Testis (tissue), 2 donors: Measurements from ENCODE around the gene SH3RF3.

Experiments used
- CTCF ChIP-seq, 3 experiments: fragments of 450-650 bp in 2 of 3; fragments of 200-600 bp in 1 of 3; sonication (generic) in 1 of 3; IDR thresholded peaks; one replicate each; pipeline ENCODE4 v1.5.1; 2016 to 2019; ENCODE audit warnings: antibody characterized with exemption in 3 of 3, mild to moderate bottlenecking in 2 of 3, moderate library complexity in 1 of 3
- POLR2A ChIP-seq: fragments of 450-650 bp; IDR thresholded peaks from one replicate; pipeline ENCODE4 v1.6.1; 2017; ENCODE audit warnings: antibody characterized with exemption, mild to moderate bottlenecking, moderate library complexity

GRCh38 chr2:109317471-109318095, 188.6 kb downstream of the SH3RF3 start:
- no peak for TF ChIP-seq CTCF (IDR thresholded peaks at IDR 0.05)
- TF ChIP-seq POLR2A: no peak
